ENCODE results near the gene COLEC11.

The COLEC11 gene

DNA sequence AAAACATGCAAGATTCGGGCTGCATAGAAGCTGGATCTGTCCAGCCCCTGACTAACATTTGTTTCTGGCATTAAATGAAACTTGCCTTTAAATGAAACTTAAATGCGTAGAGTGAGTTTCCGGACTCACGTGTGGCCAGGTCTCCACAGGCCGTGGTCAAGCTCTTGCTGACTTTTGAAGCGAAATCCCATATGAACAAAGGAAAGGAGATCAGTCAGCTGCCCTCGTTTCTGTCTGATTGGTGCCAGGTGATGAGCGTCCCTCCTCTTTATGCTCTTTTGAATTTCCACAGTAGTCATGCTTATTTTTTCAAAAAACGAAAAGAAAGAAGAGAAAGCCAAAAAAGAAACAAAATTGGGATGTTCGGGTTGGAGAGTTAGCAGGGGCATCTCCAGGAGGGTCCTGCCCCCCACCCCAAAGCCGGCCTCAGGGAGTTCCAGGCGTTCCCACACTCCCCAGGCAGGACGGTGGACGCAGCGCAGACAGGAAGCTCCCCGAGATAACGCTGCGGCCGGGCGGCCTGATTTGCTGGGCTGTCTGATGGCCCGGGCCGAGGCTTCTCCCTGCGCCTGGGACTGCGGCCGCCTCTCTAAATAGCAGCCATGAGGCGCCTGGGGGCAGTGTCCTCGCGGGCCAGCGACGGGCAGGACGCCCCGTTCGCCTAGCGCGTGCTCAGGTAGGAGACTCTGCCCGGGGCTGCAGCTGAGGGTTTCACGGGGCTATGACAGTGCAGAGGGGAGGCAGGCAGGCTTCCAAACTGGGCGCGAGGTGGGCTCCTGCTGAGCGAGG, at the start of gene COLEC11:
TSS of gene COLEC11 (plus strand) at position 620 of the 789 bp plus-strand sequence. CDS start 9,229 bp downstream, outside the sequence.
- H3K4me3 ChIP-seq (ENCODE audit: low read depth in 1 of 2, low read length in 1 of 2), result no peak within 1 kb of the TSS
- no peak within 1 kb of the TSS for H3K27ac ChIP-seq

DNA sequence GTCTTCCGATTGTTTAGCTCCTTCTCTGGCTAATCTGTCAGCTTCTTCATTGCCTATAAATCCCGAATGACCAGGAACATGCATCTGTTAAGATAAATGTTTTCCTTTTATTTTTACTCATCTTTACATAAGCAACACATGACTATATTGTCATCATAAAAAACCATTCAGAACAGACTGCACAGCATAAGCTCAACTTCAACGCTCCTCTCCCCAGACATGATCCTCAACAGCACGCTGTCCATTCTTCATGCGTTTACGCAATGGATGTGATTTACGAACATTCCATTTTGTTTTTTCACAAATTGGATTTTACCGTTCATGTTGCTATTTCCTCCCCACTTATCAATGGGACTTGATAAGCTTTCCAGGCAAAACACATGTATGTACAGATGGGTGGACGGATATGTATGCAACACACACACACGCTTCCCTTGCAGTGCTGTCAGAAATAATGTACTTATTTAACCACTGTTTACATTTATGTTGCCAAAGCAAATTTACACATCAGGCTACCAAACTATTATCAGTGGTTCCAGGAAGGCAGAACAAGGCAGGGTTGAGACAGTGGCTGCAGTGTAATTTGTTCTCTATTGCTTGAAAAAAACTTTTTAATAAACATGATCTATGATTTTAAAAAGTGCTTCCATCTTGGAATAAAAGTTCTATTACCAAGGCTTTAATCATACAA, 49.0 kb upstream of the COLEC11 start:
- Histone ChIP-seq H3K4me1 (ENCODE audit: control insufficient read depth in 1 of 2, insufficient read depth in 1 of 2, low read depth in 1 of 2, low read length in 1 of 2) (no peaks in the 10 kb centered on the region), H3K27me3 (no peaks in the 10 kb centered on the region), H3K4me3 (ENCODE audit: low read depth in 1 of 2, low read length in 1 of 2) (no peak overlapping the region), H3K9me3 (no peaks in the 10 kb centered on the region), H3K36me3 (peaks cover 88% of the 10 kb centered on the region), H3K27ac (no peak overlapping the region)
- TF ChIP-seq, protein P1, sequence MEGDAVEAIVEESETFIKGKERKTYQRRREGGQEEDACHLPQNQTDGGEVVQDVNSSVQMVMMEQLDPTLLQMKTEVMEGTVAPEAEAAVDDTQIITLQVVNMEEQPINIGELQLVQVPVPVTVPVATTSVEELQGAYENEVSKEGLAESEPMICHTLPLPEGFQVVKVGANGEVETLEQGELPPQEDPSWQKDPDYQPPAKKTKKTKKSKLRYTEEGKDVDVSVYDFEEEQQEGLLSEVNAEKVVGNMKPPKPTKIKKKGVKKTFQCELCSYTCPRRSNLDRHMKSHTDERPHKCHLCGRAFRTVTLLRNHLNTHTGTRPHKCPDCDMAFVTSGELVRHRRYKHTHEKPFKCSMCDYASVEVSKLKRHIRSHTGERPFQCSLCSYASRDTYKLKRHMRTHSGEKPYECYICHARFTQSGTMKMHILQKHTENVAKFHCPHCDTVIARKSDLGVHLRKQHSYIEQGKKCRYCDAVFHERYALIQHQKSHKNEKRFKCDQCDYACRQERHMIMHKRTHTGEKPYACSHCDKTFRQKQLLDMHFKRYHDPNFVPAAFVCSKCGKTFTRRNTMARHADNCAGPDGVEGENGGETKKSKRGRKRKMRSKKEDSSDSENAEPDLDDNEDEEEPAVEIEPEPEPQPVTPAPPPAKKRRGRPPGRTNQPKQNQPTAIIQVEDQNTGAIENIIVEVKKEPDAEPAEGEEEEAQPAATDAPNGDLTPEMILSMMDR (IDR thresholded peaks at IDR 0.05), result no peak

More for the DNA sequence above, at the start of gene COLEC11:
- H3K27me3 ChIP-seq, result peaks cover 23% of the 10 kb centered on the region
- H3K4me1 ChIP-seq (ENCODE audit: control insufficient read depth in 1 of 2, insufficient read depth in 1 of 2, low read depth in 1 of 2, low read length in 1 of 2), result no peaks in the 10 kb centered on the region
- TF ChIP-seq, protein P1 (IDR thresholded peaks at IDR 0.05), result no peak
- no peaks in the 10 kb centered on the region for H3K36me3 ChIP-seq
- no peaks in the 10 kb centered on the region for H3K9me3 ChIP-seq

DNA sequence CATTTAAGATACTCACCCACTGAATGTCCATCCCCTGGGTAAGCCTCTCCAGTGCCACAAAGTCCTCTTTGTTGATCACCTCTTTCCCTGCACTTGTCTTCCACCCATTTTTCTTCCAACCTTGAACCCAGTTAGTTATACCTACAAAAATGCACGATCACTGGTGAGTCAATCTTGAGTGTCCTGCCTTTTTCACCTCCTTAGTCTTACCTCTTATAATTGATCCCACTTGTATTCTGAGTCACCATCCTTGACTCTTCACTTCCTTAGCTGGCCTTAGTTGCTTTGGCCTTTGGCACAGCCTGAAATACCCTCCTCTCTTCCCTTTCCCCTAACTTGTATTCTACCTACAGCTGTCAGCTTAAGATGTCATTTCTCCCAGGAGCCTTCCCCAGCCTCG, 47.0 kb upstream of the COLEC11 start:
- Histone ChIP-seq H3K27me3 (no peaks in the 10 kb centered on the region), H3K4me3 (ENCODE audit: low read depth in 1 of 2, low read length in 1 of 2) (no peak overlapping the region), H3K4me1 (ENCODE audit: control insufficient read depth in 1 of 2, insufficient read depth in 1 of 2, low read depth in 1 of 2, low read length in 1 of 2) (no peaks in the 10 kb centered on the region), H3K9me3 (no peaks in the 10 kb centered on the region), H3K27ac (no peak overlapping the region), H3K36me3 (peaks cover 85% of the 10 kb centered on the region)
- TF ChIP-seq, protein P1 (IDR thresholded peaks at IDR 0.05), result no peak

DNA sequence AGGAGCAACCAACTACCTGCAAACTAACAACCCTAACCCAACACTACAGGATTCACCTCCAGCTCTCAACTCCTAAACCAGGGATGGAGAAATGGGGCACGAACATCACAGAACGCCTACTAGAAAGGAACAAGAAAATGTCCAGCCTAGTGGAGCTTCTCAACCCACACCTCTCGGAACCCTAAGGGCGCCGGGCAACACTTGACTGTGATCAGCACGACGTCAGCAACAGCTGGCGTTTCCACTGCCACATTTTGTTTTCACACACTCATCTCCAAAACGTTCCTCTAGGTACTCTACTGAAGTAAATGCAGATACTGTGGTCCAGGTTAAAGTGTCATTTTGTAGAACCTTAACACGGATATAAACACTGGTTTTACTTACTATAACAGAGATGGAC, 41.0 kb upstream of the COLEC11 start:
- Histone ChIP-seq H3K27me3 (no peaks in the 10 kb centered on the region), H3K4me1 (ENCODE audit: control insufficient read depth in 1 of 2, insufficient read depth in 1 of 2, low read depth in 1 of 2, low read length in 1 of 2) (peaks cover 13 to 14% of the 10 kb centered on the region in 2 experiments), H3K36me3 (peaks cover 49% of the 10 kb centered on the region), H3K4me3 (ENCODE audit: low read depth in 1 of 2, low read length in 1 of 2) (no peak overlapping the region), H3K27ac (no peak overlapping the region), H3K9me3 (no peaks in the 10 kb centered on the region)
- TF ChIP-seq, protein P1 (IDR thresholded peaks at IDR 0.05), result no peak

DNA sequence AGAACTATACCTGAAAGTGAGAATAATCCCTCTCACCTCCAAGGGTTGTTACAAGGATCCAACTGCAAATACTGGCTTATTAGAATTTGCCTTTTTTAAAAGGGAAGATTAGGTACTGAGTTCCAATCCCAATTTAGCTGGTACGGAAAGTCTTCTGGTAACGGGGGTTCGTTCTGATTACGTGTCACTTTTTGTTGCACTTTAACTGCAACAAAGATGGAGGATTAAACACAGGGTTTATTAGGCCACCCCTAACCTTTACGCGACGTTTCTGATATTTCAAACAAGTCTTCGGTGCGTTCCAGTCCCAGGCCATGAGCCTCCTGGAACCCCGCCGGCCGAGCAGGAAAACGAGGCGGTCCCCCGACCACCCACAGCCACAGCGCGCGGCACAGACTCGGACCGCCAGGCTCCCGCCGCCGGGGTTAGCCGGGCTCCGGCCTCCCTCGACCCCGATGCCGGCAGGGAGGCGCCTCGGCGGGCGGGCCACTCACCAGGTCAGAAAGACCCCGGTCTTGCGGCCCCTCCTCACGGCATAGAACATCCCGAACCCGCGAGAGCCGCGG, 37.2 kb upstream of the COLEC11 start:
- Histone ChIP-seq H3K9me3 (no peaks in the 10 kb centered on the region), H3K4me1 (ENCODE audit: control insufficient read depth in 1 of 2, insufficient read depth in 1 of 2, low read depth in 1 of 2, low read length in 1 of 2) (peaks cover 14 to 15% of the 10 kb centered on the region in 2 experiments), H3K27me3 (no peaks in the 10 kb centered on the region), H3K36me3 (peaks cover 20% of the 10 kb centered on the region), H3K4me3 (ENCODE audit: low read depth in 1 of 2, low read length in 1 of 2) (peak overlapping the region; percentile 92 to 93), H3K27ac (peak overlapping the region; percentile 85)
- TF ChIP-seq, protein P1 (IDR thresholded peaks at IDR 0.05), result no peak
